ENCODE data around the gene SLX4IP.

DNA sequence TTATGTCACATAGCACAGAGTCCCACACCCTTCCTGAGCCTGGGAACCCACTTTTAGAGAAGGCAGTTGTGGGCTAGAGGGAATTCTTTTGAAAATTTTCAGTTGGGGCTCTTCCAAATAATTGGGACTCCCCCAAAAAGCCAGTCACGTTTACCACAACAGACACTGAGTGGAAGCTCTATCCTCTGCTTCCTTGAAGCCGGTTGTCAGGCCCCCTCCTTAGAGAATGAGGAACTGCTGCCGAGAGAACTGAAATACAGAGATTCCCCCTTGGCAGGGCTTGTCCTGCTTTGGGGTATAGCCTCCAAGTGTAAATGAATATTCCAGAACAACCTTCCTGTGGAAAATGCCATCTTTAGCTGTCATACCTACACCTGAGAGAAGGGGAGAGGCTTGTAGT, 241.4 kb downstream of the SLX4IP start:
- TF ChIP-seq EP300 (IDR thresholded peaks at IDR 0.05; ENCODE audit: borderline replicate concordance) (no peak), TAF1 (IDR thresholded peaks at IDR 0.05; ENCODE audit: low read depth) (no peak), RAD21 (IDR thresholded peaks at IDR 0.05; ENCODE audit: low read depth) (no peak), FOXM1 (IDR thresholded peaks at IDR 0.05; ENCODE audit: borderline replicate concordance, low read depth) (no peak)
